ENCODE measurements around the gene SDSL.

Gene SDSL

GRCh38 chr12:113396828-113397496, 25.2 kb upstream of the SDSL start:
- no peak for DNase-seq (ENCODE audit: low spot score)

GRCh38 chr12:113397497-113398197, 24.5 kb upstream of the SDSL start:
- DNase-seq (ENCODE audit: low spot score): no peak

- DNase-seq (ENCODE audit: low spot score): no peak
Measured at GRCh38 chr12:113398346-113399290, 23.6 kb upstream of the SDSL start.

GRCh38 chr12:113399490-113399889, 22.7 kb upstream of the SDSL start:
- no peak for DNase-seq (ENCODE audit: low spot score)

- DNase-seq (ENCODE audit: low spot score): no peak
Measured at GRCh38 chr12:113400362-113400761, 21.8 kb upstream of the SDSL start.

- DNase-seq (ENCODE audit: low spot score): no peak
Measured at GRCh38 chr12:113401066-113402000, 20.8 kb upstream of the SDSL start.

GRCh38 chr12:113402586-113403260, 19.5 kb upstream of the SDSL start:
- DNase-seq (ENCODE audit: low spot score): no peak

GRCh38 chr12:113403435-113404415, 18.5 kb upstream of the SDSL start, which contains the start of gene SDS:
SDS (minus strand) TSS chr12:113403887; CDS start chr12:113399708, 4,179 bp downstream.
- peak; percentile 43 for DNase-seq (ENCODE audit: low spot score)

GRCh38 chr12:113405694-113406093, 16.5 kb upstream of the SDSL start:
- DNase-seq (ENCODE audit: low spot score): no peak

- DNase-seq (ENCODE audit: low spot score): no peak
Measured at GRCh38 chr12:113407931-113408600, 14.1 kb upstream of the SDSL start.

- no peak for DNase-seq (ENCODE audit: low spot score)
Measured at GRCh38 chr12:113408756-113409298, 13.4 kb upstream of the SDSL start.

- DNase-seq (ENCODE audit: low spot score): no peak
Measured at GRCh38 chr12:113409462-113410124, 12.6 kb upstream of the SDSL start.

GRCh38 chr12:113413488-113413939, 8.7 kb upstream of the SDSL start:
- peak; percentile 44 for DNase-seq (ENCODE audit: low spot score)

GRCh38 chr12:113414519-113415038, 7.6 kb upstream of the SDSL start:
- DNase-seq (ENCODE audit: low spot score): no peak

- no peak for DNase-seq (ENCODE audit: low spot score)
Measured at GRCh38 chr12:113416091-113416754, 6.0 kb upstream of the SDSL start.

- peak; percentile 57 for DNase-seq (ENCODE audit: low spot score)
Measured at GRCh38 chr12:113418213-113418879, 3.8 kb upstream of the SDSL start.
